Measurements from ENCODE around the gene LARGE1. TPM values are rescaled to one million over a fixed set of nuclear protein-coding genes. Genes with fewer than 3 reads are reported as not detected.
A peak's percentile ranks its signal among the peaks of the same experiment; 100 is the strongest.

Gene LARGE1
- total RNA-seq, 1 donor = 15.0 TPM

GRCh38 chr22:33837826-33838225 lies 82.5 kb downstream of the LARGE1 start:
- TF ChIP-seq CTCF (IDR thresholded peaks at IDR 0.05; ENCODE audit: insufficient read depth, low read length) = no peak
- no peak overlapping the region for H3K4me3 ChIP-seq (ENCODE audit: low read depth, low read length)
- DNase-seq (ENCODE audit: low read depth) = peak; percentile 17

GRCh38 chr22:33835265-33835664 lies 85.0 kb downstream of the LARGE1 start:
- no peak for TF ChIP-seq CTCF (IDR thresholded peaks at IDR 0.05; ENCODE audit: insufficient read depth, low read length)
- DNase-seq (ENCODE audit: low read depth) = no peak

GRCh38 chr22:33832558-33833151 lies 87.6 kb downstream of the LARGE1 start:
- no peak overlapping the region for H3K4me3 ChIP-seq (ENCODE audit: low read depth, low read length)
- peak; percentile 41 for DNase-seq (ENCODE audit: low read depth)
- TF ChIP-seq CTCF (IDR thresholded peaks at IDR 0.05; ENCODE audit: insufficient read depth, low read length) = no peak

More at GRCh38 chr22:33835265-33835664, 85.0 kb downstream of the LARGE1 start:
- H3K4me3 ChIP-seq (ENCODE audit: low read depth, low read length) = no peak overlapping the region

- DNase-seq (ENCODE audit: low read depth) = no peak
- no peak for TF ChIP-seq CTCF (IDR thresholded peaks at IDR 0.05; ENCODE audit: insufficient read depth, low read length)
- no peak overlapping the region for H3K4me3 ChIP-seq (ENCODE audit: low read depth, low read length)
These were observed 88.6 kb downstream of the LARGE1 start for GRCh38 chr22:33831651-33832050.

GRCh38 chr22:33831207-33831606 lies 89.1 kb downstream of the LARGE1 start:
- no peak for TF ChIP-seq CTCF (IDR thresholded peaks at IDR 0.05; ENCODE audit: insufficient read depth, low read length)
- no peak for DNase-seq (ENCODE audit: low read depth)
- no peak overlapping the region for H3K4me3 ChIP-seq (ENCODE audit: low read depth, low read length)

- no peak for TF ChIP-seq CTCF (IDR thresholded peaks at IDR 0.05; ENCODE audit: insufficient read depth, low read length)
- no peak overlapping the region for H3K4me3 ChIP-seq (ENCODE audit: low read depth, low read length)
- no peak for DNase-seq (ENCODE audit: low read depth)
These were observed 90.6 kb downstream of the LARGE1 start for GRCh38 chr22:33829546-33830280.
